ENCODE measurements around the gene RAB37.

RAB37 gene

DNA sequence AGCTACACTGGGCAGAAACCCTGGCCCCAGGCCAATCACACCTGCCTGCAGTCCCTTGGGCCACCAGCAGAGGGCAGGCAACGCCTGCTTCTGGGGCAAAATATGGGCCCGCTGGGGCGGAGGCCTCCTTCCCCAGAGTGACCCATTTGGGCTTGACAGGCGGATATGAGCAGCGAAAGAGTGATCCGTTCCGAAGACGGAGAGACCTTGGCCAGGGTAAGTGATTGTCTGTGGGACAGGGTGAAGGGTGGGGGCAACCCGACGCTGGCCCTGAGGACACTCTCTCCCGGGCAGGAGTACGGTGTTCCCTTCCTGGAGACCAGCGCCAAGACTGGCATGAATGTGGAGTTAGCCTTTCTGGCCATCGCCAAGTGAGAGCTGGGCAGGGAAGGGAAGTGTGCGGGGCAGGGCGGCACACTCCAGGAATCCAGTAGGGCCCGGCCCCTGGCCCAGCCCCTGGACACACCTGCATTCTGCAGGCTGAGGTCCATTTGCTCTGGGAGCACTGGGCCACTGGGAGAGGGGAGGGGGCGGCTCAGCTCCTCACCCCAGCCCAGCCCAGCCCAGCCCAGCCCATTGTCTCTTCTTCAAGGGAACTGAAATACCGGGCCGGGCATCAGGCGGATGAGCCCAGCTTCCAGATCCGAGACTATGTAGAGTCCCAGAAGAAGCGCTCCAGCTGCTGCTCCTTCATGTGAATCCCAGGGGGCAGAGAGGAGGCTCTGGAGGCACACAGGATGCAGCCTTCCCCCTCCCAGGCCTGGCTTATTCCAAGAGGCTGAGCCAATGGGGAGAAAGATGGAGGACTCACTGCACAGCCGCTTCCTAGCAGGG is 7.9 kb downstream of the RAB37 start:
- peak; percentile 67 to 71 for DNase-seq (ENCODE audit: low read depth in 2 of 2)

DNA sequence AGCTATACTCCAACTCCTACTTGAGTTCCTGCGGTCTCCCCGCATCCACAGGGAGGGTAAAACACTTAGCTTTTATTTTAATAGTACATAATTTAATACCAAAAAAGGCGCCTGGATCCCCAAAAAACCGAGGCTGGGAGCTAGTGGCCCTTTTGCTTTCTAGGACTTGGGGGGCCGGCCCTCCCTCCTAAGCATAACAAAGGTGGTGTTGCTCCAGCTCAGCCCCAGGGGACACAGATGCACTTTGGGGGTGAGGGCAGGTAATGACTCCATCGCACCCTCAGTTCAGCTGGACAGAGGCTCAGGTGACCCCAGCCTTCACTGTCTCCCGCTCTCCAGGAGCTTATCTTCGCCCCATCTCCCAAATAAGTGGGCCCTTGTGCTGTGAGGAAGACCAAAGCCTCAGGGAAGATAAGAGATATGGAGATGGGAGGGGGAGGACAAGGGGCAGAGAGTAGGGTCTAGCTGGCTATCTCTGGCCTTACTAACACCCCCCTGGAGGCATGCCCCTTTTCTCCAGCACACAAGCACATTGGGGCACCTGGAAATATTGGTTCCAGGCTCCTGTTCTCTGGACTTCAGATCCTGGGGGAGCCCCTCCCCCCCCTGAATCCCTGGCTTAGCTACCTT is 8.6 kb downstream of the RAB37 start:
- DNase-seq (ENCODE audit: low read depth in 2 of 2): no peak

DNA sequence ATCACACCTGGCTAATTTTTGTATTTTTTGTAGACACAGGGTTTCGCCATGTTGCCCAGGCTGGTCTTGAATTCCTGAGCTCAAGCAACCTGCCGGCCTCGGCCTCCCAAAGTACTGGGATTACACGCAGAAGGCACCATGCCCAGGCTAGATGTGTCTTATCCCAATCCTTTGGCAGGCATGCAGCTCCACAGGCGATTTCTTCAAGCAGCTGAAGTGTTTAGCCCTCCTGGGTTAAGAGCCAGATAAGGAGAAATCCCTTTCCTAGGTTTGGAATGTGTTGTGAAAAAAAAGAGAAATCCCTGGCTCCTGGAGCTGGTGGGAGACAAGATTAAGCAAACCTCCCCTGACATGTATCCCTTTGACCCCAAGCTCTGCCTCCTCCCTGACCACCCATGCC is 9.3 kb downstream of the RAB37 start:
- DNase-seq (ENCODE audit: low read depth in 2 of 2): no peak

DNA sequence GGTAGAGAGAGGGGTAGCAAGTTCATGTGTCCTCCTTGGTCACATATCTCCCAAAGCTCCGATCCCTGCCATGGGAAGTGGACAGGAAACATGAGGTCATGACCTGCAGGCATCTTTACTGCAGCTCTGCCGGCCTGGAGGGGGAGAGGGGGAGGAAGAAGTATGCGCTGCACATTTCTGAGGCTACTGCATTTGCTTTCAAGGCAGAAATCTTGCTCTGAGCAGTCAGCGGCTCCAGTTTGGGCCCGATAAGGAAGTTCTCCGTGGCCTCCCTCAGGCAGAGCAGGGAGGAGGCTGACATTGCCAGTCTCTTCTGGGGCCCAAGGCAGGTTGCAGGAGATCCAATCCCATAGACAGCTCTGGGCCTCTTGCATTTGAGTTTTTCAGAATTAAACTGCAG is 9.9 kb downstream of the RAB37 start:
- DNase-seq (ENCODE audit: low read depth in 2 of 2): no peak

DNA sequence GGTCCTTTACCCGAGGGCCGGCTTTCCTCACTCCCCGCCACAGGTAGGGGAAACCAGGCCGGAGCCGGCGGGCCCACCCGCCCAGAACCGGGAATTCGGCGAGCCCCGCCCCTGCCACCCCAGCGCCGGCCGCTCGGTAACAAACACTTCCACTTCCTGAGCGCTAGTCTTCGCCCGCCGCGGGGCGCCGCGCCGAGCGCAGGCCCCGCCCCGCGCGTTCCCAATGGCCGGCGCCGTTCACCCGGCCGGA is 11.1 kb downstream of the RAB37 start:
- no peak for DNase-seq (ENCODE audit: low read depth in 2 of 2)

DNA sequence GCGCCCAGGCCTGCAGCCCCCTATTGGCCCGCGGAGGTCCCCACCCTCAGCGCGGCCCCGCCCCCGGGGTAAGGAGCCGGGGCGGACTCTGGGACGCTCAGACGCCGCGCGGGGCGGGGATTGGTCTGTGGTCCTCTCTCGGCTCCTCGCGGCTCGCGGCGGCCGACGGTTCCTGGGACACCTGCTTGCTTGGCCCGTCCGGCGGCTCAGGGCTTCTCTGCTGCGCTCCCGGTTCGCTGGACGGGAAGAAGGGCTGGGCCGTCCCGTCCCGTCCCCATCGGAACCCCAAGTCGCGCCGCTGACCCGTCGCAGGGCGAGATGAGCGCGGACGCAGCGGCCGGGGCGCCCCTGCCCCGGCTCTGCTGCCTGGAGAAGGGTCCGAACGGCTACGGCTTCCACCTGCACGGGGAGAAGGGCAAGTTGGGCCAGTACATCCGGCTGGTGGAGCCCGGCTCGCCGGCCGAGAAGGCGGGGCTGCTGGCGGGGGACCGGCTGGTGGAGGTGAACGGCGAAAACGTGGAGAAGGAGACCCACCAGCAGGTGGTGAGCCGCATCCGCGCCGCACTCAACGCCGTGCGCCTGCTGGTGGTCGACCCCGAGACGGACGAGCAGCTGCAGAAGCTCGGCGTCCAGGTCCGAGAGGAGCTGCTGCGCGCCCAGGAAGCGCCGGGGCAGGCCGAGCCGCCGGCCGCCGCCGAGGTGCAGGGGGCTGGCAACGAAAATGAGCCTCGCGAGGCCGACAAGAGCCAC is 11.6 kb downstream of the RAB37 start, which contains the start of gene NHERF1:
TSS of gene NHERF1 (plus strand) at position 100 of the 750 bp plus-strand sequence. CDS start at position 319, 219 bp downstream.
- peak; percentile 86 to 88 for DNase-seq (ENCODE audit: low read depth in 2 of 2)

DNA sequence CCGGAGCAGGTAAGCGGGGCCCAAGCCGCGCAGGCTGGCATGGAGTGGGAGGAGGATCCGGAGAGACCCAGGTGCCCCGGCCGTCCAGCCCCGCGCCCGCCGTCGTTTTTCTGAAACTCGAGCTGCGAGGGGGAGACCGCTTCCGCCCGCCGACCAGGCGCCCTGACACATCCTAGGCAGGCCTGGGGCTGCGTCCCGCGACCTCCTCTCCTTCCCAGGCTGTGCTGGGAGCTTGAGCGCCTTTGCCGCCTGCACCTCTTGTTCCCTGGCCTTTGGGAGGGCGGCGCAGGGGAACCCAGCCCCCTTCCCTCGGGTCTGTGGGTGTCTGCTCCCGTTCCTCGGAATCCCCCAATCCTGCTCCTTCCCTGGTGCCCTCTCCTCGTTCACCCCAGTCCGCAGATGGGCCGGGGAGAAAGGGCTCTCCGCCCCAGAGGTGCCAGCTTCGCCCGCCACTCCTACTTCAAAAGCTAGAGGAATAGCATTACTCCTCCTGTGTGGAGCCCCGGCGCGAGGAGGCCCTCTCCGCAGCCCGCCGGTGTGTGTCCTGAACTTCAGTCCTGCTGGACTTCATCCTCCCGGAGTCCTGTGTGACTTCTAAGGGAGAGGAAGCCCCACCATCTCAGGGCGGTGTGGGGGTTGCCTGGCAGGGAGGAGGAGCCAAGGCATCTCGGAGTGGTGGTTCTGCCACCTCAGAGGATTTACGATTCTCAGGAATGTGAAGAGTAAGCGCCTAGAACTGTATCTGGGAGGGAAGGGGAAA is 12.4 kb downstream of the RAB37 start:
- DNase-seq (ENCODE audit: low read depth in 2 of 2): no peak

DNA sequence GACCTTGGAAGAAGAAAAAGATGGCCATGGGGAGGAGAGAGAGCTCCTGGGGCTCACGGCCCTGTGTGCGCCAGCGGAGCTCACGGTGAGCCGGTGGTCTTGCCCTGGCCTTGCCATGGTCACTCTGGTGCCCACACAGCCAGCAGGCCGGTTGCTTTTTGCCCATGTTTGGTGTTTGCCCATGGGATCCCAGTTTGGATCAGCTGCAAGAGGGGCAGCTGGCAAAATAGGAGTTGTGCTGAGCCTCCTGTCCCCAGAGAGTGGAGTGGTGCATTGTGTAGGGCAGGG is 12.9 kb downstream of the RAB37 start:
- no peak for DNase-seq (ENCODE audit: low read depth in 2 of 2)

DNA sequence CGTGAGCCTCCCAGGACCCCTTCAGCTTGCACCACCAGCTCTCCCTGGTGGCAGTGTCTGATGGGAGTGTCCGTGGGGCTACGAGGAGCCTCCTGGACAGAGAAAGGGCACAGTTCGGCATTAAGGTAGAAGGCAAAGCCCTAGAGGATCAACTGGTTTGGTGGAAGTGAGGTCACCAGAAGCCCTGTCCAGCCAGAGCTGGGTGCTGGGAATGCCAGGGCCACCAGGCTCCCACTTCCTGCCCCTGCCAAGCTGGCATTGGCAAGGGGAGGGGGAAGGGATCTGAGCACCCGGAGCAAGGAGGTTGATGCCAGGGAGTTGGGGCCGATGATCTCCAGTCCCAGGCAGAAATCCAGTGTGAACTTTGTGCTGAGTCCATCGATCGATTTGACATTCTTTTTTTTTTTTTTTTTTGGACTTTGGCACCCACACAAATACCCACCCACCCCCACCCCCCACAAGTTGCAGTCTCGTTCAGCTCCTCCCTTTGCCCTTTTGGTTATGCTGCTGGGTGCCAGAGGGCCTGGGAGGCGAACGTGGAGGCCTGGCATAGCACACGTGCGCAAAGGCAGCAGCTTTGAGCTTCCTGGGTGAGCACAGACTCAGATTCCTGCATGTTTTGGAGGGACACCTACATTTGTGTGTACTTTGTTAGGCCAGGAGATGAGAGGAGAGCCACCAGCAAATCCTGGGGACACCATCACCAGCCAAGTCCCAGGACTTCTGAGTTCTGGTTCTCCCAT is 13.4 kb downstream of the RAB37 start:
- DNase-seq (ENCODE audit: low read depth in 2 of 2): no peak

DNA sequence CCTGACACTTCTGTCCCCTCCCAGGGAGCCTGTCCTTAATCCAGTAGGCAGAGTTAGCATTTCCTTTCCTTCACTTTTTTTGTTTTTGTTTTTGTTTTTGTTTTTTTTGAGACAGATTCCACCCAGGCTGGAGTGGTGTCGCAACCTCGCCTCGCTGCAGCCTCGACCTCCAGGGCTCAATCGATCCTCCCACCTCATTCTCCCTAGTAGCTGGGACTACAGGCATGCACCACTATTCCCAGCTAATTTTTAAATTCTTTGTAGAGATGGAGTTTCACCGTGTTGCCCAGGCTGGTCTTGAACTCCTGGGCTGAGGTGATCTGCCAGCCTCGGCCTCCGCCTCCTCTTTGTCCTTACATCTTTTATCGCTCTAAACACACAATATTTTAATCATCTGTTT is 15.4 kb downstream of the RAB37 start:
- no peak for DNase-seq (ENCODE audit: low read depth in 2 of 2)

DNA sequence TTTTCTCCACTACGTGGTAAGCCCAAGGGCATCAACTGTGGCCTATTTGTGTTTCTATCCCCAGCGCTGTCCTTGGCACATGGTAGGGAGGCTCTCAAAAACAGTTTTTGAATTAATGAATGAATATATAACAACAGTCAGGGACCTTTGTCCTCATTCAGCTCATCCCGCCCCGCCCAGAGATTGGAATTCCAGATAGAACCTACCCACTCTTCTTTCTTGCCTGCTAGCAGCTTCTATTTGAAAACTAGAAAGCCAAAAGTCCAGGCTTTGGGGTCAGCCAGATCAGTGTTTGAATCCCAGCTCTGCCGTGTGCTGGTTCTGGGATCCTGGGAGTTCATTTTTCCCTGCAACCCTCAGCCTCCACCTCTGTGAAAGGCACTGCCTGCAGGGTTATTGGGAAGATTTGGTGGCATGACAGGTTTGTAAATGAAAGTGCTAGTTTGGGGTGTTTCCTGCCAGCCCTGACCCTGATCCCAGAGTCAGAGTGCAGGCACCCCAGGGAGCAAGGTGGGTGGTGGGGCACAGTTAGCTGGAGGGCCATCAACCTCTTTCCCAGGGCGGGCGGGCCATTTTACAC is 15.9 kb downstream of the RAB37 start:
- no peak for DNase-seq (ENCODE audit: low read depth in 2 of 2)

DNA sequence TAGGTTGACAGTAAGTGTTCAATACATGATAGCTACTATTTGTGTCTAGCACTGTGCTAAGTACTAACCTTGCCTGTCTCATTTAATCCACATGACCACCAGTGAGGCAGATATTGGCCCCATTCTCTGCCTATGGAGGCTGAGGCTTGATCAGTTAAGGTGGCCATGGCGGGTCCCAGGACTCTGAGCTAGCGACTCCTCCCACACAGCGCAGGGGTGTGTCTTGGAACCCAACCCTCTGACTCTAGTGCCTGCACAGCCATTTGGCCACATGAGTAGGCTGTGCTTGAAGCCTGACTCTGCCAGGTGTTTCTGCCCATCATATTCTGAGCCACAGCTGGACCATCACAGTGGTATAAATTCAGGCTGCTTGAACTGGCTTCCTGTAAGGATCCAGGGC is 17.8 kb downstream of the RAB37 start:
- no peak for DNase-seq (ENCODE audit: low read depth in 2 of 2)

DNA sequence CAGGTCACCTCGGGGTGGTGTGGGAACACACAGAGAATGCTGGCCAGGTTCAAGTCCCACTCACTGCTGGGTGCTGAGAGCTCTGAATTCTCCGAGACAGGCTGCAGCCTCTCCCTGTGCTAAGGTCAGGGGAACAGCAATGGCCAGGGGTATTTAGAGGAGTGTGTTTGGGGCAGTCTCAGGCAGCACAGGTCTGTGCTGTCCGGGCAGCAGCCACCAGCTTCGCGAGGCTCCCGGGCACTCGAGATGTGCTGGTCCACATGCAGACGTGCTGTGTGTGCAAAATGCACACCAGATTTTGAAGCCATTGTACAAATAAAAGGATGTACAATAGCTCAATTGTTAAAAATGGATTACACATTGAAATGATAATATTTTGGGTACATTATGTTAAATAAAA is 18.5 kb downstream of the RAB37 start:
- DNase-seq (ENCODE audit: low read depth in 2 of 2): no peak

DNA sequence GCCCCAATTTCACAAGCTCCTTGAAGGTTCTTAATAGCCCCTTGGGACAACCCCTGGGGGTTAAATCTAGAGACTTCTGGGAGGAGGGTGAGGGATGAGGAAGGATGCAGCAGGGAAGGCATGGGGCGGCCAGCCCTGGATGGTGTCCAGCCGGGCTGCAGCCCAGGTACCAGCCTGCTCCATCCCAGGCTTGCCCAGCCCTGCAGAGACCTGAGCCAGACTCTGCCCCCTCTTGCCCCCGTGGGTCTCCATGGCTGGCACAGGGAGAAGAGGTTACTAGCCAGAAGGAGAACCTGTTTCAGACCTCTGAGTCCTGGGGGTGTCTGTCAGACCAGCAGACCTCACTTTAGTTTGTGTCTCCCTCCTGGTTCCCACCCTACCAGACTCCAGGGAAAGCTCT is 19.8 kb downstream of the RAB37 start:
- no peak for DNase-seq (ENCODE audit: low read depth in 2 of 2)

DNA sequence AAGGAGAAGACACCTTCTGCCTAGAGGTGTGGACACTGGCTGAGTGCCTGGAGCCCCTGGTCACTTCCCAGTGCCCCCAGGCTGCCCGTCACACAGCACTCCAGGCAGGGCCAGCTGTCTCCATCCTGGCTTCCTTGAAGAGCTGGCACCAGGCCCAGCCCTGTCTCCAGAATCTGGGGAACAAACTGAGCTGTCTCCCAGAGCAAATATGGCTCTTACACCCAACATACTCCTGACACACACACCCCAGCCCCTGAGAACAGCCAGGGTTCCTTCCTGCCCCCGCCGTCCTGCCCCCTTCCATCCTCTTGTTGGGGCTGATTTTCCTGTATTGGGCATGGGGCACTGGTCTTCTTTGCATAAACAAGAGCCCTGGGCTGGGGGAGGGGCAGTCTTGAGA is 20.4 kb downstream of the RAB37 start:
- no peak for DNase-seq (ENCODE audit: low read depth in 2 of 2)

DNA sequence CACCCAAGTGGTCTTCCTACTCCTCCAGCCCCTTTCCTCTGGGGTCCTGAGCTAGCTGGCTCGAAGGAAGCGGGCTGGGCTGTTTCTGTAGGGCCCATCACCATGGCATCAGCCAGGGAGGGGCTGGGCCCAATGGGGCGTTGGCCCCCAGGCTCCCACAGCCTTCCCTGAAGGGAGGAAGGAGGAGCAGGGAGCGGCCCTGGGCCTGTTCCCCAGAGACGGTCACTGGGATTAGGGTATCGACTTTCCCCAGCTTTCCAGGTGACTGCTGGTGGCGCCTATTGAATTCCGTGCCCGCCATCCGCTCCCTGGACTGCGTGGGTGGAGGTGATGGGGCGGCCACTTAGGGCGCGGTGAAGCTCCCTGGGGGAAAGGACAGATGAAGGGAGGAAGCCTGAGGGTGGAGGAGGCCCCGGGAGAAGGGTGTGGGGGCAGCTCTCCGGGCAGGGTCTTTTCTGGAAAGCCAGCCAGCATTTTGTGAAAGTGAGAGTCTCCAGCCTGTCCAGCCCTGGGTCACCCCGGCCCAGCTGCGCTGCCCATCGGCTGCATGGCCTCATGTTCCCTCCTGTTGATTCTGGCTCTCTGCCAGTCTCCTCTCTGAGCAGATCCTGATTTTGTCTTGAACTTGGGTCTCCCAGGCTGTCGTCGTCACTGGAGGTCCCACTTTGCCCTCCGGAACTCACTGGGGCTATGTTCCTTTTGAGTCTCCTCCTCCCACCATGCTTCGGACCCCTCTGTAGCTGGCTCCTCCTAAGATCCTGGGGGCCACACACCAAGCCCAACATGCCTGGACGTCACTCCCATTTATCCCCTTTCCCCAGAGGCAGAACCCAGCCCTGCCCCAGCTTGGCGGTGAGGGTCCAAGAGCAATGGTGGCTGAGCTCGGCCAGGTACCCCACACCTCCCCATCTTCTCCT is 21.1 kb downstream of the RAB37 start:
- no peak for DNase-seq (ENCODE audit: low read depth in 2 of 2)

DNA sequence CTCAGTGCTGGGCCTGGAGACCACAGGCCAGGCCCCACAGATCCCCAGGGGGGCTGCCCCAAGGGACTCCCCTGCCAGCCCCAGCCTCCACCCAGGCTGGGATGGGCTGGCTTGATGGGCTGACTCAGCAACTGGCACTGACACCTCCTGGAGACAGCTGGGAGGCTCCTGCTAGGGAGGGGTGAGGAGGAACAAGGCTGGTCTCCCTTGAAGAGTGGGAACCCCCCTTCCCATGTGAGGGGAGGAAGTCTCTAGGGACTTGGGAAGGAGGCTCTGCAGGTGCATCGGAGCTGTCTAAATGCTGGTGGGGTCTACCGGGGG is 21.8 kb downstream of the RAB37 start:
- DNase-seq (ENCODE audit: low read depth in 2 of 2): no peak

DNA sequence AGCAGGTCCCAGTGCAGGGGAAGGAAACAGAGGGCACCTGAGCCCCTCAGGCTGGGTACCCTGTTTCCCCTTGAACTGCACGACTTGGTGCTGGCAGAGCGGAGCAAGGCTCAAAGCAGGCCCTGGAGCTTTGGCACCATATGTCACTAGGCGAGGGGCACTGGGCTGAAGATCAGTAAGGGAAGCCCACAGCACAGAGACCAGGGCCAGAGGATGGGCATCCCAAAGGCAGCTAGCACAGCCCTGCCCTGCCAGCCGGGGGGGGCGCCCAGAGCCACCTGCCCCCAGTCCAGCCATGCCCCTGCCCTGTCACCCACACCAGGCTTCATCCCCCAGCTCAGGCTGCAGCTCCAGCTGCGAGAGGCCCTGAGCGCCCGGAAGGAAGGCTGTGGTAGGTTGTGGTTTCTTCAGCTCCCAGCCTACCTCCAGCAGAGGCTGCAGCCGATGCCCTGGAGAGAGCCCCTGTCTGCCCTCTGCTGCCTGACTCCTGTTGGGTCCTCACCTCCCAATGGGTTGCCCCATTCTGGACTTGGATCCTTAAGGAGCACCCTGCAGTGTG is 22.3 kb downstream of the RAB37 start:
- DNase-seq (ENCODE audit: low read depth in 2 of 2): no peak

DNA sequence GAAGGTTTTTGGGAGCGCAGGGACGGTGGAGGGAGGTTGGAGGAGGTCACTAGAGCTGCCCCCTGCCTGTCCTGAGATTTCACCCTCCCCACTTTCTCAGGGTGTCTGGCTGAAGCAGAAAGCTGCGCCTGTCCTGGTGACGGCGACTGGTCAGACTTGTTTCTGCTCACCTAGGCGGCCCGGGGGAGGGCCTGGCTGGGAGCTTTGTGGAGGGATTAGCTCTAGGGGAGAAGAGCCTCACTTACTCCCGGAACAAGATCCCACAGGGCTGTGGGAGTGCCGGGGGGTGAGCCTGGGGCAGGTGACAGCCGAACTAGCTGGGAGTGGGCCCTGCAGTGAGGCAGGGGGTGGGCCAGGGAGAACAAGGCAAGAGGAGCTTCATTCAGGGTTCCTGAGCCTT is 22.9 kb downstream of the RAB37 start:
- DNase-seq (ENCODE audit: low read depth in 2 of 2): no peak

DNA sequence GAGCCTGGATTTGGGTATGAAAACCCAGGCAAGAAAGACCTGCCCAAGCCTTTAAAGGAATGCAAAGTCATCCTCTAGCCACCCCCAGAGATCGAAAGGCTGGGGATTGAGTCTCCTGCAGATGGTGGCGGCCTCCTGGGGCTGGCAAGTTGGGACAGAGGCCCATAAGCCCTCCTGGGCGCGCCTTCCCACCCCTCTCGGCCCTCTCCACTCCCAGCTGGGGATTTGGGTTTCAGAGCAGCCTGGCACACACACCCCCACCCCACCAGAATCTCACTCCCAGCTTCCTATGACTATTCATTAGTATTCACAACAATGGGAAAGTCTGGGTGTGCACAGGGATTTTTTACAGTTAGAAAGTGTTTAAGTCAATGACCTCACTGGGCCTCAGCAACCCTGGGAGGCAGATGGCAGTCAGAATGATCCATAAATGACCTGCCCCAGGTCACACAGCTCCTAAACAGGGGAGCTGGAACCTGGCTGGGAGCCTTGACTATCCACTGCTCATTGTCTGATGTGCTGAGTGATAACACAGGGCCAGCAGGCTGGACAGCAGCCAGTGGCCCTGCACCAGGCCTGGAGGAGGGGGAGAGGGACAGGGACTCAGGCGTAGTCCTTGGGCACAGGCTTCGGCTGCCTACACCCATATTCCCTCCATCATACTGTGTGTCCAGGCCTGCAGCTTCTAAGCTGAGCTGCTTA is 23.5 kb downstream of the RAB37 start:
- no peak for DNase-seq (ENCODE audit: low read depth in 2 of 2)

Measured in activated CD8-positive, alpha-beta memory T cell treated with anti-CD3 and anti-CD28 coated beads for 4 hours (primary cell).